Natural killer cell treated with Interleukin-12 subunit alpha and Interleukin-12 subunit beta and Interleukin-15 and Interleukin-18, amount 100 ng/mL, for 72 hours (primary cell): ENCODE measurements around the gene TMOD3. TPM values are rescaled to one million over a fixed set of nuclear protein-coding genes. Genes with fewer than 3 reads are reported as not detected.
A peak's percentile ranks its signal among the peaks of the same experiment; 100 is the strongest.

Source experiments
- ATAC-seq, 2 donors: fragments of 150-1000 bp; cut with Tn5 transposase in 1 of 2; sonication (Bioruptor Pico), chemical (Tn5 transposase) in 1 of 2; 2 replicates each; pipeline ENCODE4 v1.10.0; 2021
- DNase-seq: peaks from one replicate; pipeline ENCODE4 v3.0.0; 2022; ENCODE audit warnings: low spot score
- H3K27ac Mint-ChIP-seq, 2 donors: 1 replicate in 1 of 2; 2 replicates in 1 of 2; pipeline ENCODE4 v1.8.0; 2022; ENCODE audit warnings: mixed read lengths in 2 of 2, mild to moderate bottlenecking in 1 of 2, moderate library complexity in 1 of 2
- H3K27me3 Mint-ChIP-seq, 2 donors: 1 replicate in 1 of 2; 2 replicates in 1 of 2; pipeline ENCODE4 v1.8.0; 2022; ENCODE audit warnings: mixed read lengths in 2 of 2
- H3K36me3 Mint-ChIP-seq: one replicate; pipeline ENCODE4 v1.8.0; 2022; ENCODE audit warnings: mixed read lengths
- H3K4me1 Mint-ChIP-seq, 2 donors: 1 replicate in 1 of 2; 2 replicates in 1 of 2; pipeline ENCODE4 v1.8.0; 2022; ENCODE audit warnings: low read depth in 2 of 2, mixed read lengths in 2 of 2, mild to moderate bottlenecking in 1 of 2
- H3K4me3 Mint-ChIP-seq: one replicate; pipeline ENCODE4 v1.8.0; 2022; ENCODE audit warnings: mixed read lengths
- H3K9me3 Mint-ChIP-seq: 2 replicates; pipeline ENCODE4 v1.8.0; 2022; ENCODE audit warnings: mixed read lengths
- total RNA-seq, 2 donors: library from RNA; stranded (reverse); gene quantifications; one replicate each; pipeline ENCODE4 v1.2.3, GENCODE V29; 2022

TMOD3 gene
- total RNA-seq, 2 donors from 2014 or later = 55.4 to 63.5 TPM

DNA sequence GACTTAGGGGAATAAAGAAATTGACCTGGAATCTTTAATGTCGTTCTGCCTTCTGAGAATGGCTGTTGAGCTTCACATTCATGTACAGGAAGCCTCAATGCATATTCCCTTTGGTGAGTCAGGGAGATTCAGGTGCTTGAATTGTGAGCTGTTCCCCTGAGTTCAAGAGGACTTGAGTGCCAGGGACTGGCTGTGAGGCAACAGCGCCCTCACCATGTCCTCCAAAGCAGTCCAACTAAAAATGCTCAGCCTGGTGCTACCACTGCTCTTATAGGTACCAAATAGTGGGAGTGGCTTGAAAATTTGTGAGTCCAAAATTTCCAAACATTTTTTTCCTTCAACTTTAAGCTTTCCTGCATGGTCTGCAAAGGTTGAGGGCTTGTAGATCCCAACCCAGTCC lies 88.0 kb downstream of the TMOD3 start:
- DNase-seq (no peak), ATAC-seq (no peak)
- no peaks in the 10 kb centered on the region for H3K9me3 Mint-ChIP-seq
- H3K4me1 Mint-ChIP-seq = peaks cover 0 to 3% of the 10 kb centered on the region in 2 donors
- no peaks in the 10 kb centered on the region for H3K27me3 Mint-ChIP-seq
- no peak overlapping the region for H3K4me3 Mint-ChIP-seq
- H3K36me3 Mint-ChIP-seq = peaks cover 4% of the 10 kb centered on the region
- no peak overlapping the region for H3K27ac Mint-ChIP-seq

DNA sequence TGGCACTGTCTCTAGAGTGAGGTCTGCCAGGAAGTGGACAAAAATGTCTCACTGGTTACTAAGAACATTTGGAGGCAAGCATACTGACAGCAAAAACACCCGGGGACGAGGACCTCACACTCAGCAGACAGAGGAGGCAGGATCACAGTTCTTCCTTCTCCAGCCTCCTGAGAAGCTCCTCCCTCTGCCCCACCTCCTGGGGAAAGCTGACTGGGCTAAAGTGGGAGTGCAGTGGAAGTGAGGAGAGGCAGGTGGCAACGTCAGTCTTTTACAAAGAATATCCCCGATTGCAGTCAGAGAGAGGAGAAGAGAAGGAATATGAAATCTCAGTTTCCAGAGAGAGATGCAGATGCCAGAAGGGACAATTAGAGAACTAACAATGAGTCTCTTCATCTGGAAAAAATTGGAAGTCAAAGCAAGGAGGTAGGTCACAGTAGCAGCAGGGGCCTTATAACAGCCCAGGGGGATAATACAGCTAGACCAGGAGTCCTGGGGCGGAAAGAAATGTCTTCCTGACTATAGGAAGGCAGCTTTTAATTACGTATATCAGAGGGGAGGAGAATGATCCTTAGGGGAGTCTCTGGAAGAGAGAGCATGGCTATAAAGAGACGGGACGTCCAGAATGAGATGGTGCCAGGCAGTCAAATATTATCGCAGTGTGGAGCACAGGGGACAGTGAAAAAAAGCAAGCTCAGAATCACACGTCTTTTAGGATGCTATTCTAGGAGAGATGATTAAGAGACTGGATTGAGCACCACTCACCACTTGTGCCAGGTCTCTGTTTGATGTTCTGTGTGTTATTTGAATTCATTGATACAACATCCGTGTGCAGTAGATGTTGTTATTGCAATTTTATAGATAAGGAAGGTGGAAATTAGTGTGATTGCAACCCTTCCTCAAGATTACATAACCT lies 95.0 kb downstream of the TMOD3 start:
- no peak for ATAC-seq
- Mint-ChIP-seq H3K4me1 (peaks cover 0 to 3% of the 10 kb centered on the region in 2 donors), H3K27me3 (no peaks in the 10 kb centered on the region), H3K4me3 (no peak overlapping the region), H3K27ac (no peak overlapping the region), H3K36me3 (peaks cover 10% of the 10 kb centered on the region), H3K9me3 (no peaks in the 10 kb centered on the region)
- no peak for DNase-seq

GRCh38 chr15:51926809-51927208 lies 97.4 kb downstream of the TMOD3 start:
- Mint-ChIP-seq H3K27ac (peak overlapping the region in 1 of 2 donors; percentile 17), H3K4me3 (no peak overlapping the region), H3K4me1 (no peaks in the 10 kb centered on the region), H3K36me3 (peaks cover 6% of the 10 kb centered on the region), H3K27me3 (no peaks in the 10 kb centered on the region), H3K9me3 (no peaks in the 10 kb centered on the region)
- DNase-seq (no peak), ATAC-seq (no peak)

DNA sequence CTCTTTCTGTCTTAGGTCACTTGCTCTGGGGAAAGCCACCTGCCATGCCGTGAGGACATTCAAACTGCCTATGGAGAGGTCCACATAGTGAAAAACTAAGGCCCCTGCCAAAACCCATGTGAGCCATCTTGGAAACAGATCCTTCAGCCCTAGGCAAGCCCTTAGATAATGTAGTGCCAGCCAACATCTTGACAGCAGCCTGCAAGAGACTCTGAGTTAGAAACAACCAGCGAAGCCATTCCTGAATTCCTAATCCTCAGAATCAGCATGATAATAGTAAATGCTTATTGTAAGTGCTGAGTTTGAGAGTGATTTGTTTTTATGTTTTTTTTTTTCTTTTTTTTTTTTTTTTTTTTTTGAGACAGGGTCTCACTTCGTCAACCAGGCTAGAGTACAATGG lies 101.6 kb downstream of the TMOD3 start:
- H3K4me3 Mint-ChIP-seq = no peak overlapping the region
- no peaks in the 10 kb centered on the region for H3K27me3 Mint-ChIP-seq
- no peak overlapping the region for H3K27ac Mint-ChIP-seq
- H3K36me3 Mint-ChIP-seq = no peaks in the 10 kb centered on the region
- DNase-seq (no peak), ATAC-seq (no peak)
- peaks cover 4 to 9% of the 10 kb centered on the region in 2 donors for H3K4me1 Mint-ChIP-seq
- no peaks in the 10 kb centered on the region for H3K9me3 Mint-ChIP-seq

- peaks cover 5% of the 10 kb centered on the region for H3K36me3 Mint-ChIP-seq
- H3K27ac Mint-ChIP-seq = no peak overlapping the region
- peaks cover 6 to 9% of the 10 kb centered on the region in 2 donors for H3K4me1 Mint-ChIP-seq
- no peak for ATAC-seq
- no peaks in the 10 kb centered on the region for H3K27me3 Mint-ChIP-seq
- no peak for DNase-seq
- H3K4me3 Mint-ChIP-seq = no peak overlapping the region
- no peaks in the 10 kb centered on the region for H3K9me3 Mint-ChIP-seq
Measured at GRCh38 chr15:51931638-51932037, 102.2 kb downstream of the TMOD3 start.

- no peak for DNase-seq
- H3K27me3 Mint-ChIP-seq = no peaks in the 10 kb centered on the region
- H3K4me1 Mint-ChIP-seq = peaks cover 6 to 9% of the 10 kb centered on the region in 2 donors
- H3K4me3 Mint-ChIP-seq = no peak overlapping the region
- H3K27ac Mint-ChIP-seq = no peak overlapping the region
- H3K9me3 Mint-ChIP-seq = no peaks in the 10 kb centered on the region
- ATAC-seq = no peak
- H3K36me3 Mint-ChIP-seq = peaks cover 6% of the 10 kb centered on the region
Measured at GRCh38 chr15:51932161-51932560, 102.7 kb downstream of the TMOD3 start.

- no peaks in the 10 kb centered on the region for H3K9me3 Mint-ChIP-seq
- peak; percentile 43 to 84 for ATAC-seq
- H3K4me3 Mint-ChIP-seq = peak overlapping the region; percentile 3
- H3K27me3 Mint-ChIP-seq = no peaks in the 10 kb centered on the region
- peak overlapping the region; percentile 12 to 79 for H3K27ac Mint-ChIP-seq
- no peak for DNase-seq
- peaks cover 10% of the 10 kb centered on the region for H3K36me3 Mint-ChIP-seq
- peaks cover 8 to 9% of the 10 kb centered on the region in 2 donors for H3K4me1 Mint-ChIP-seq
Measured at GRCh38 chr15:51935466-51936104, 106.1 kb downstream of the TMOD3 start.

- Mint-ChIP-seq H3K4me1 (peaks cover 8 to 9% of the 10 kb centered on the region in 2 donors), H3K36me3 (peaks cover 10% of the 10 kb centered on the region), H3K9me3 (no peaks in the 10 kb centered on the region), H3K4me3 (no peak overlapping the region), H3K27me3 (no peaks in the 10 kb centered on the region), H3K27ac (peak overlapping the region; percentile 12 to 79)
- DNase-seq (no peak), ATAC-seq (no peak)
Measured at GRCh38 chr15:51936105-51936478, 106.6 kb downstream of the TMOD3 start.

GRCh38 chr15:51938286-51938685 lies 108.8 kb downstream of the TMOD3 start:
- Mint-ChIP-seq H3K36me3 (peaks cover 17% of the 10 kb centered on the region), H3K27ac (no peak overlapping the region), H3K9me3 (no peaks in the 10 kb centered on the region), H3K4me3 (no peak overlapping the region), H3K4me1 (peaks cover 11 to 13% of the 10 kb centered on the region in 2 donors), H3K27me3 (no peaks in the 10 kb centered on the region)
- no peak for DNase-seq
- no peak for ATAC-seq

- ATAC-seq (no peak), DNase-seq (no peak)
- H3K9me3 Mint-ChIP-seq = no peaks in the 10 kb centered on the region
- peaks cover 22% of the 10 kb centered on the region for H3K36me3 Mint-ChIP-seq
- H3K27ac Mint-ChIP-seq = no peak overlapping the region
- H3K4me3 Mint-ChIP-seq = no peak overlapping the region
- peaks cover 13 to 15% of the 10 kb centered on the region in 2 donors for H3K4me1 Mint-ChIP-seq
- no peaks in the 10 kb centered on the region for H3K27me3 Mint-ChIP-seq
Measured at GRCh38 chr15:51939216-51939615, 109.8 kb downstream of the TMOD3 start.

DNA sequence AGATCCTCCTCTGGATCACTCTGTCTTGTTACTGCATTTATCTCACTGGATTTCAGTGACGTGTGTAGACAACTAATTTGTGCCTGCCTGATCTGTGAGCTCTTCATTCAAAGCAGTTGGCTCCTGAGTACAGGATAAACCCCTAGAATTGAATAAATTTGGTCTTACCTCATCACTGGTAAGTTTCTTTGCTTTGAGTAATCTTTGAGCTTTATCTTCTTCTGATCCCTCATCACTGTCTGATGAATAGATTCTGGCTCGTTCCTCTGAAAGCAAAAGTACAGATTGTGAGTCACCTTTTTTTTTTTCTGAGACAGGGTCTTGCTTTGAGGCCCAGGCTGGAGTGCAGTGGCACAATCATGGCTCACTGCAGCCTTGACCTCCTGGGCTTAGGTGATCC lies 117.7 kb downstream of the TMOD3 start:
- peaks cover 0 to 6% of the 10 kb centered on the region in 2 donors for H3K4me1 Mint-ChIP-seq
- H3K36me3 Mint-ChIP-seq = peaks cover 48% of the 10 kb centered on the region
- no peaks in the 10 kb centered on the region for H3K9me3 Mint-ChIP-seq
- H3K27ac Mint-ChIP-seq = no peak overlapping the region
- H3K4me3 Mint-ChIP-seq = no peak overlapping the region
- no peak for ATAC-seq
- DNase-seq = no peak
- no peaks in the 10 kb centered on the region for H3K27me3 Mint-ChIP-seq

DNA sequence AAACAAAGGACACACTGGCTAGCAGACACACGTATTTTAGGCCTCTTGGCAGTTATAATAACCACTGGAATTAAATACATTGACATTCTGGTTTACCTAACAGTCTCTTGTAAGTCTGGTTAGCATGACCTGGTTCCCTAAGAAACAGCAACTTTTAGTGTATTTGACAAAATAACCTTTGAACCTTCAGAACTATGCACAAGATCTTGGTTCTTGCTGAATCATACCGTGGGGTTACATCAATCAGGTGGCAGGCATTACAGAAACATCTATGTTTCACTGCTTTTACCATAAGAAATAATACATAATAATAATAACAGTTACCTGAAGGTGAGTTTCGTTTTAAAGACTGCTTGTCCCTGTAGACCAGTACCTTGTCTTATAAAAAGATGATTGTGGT lies 123.4 kb downstream of the TMOD3 start:
- DNase-seq (no peak), ATAC-seq (no peak)
- Mint-ChIP-seq H3K27me3 (no peaks in the 10 kb centered on the region), H3K4me3 (no peak overlapping the region), H3K4me1 (no peaks in the 10 kb centered on the region), H3K36me3 (peaks cover 37% of the 10 kb centered on the region), H3K9me3 (no peaks in the 10 kb centered on the region), H3K27ac (no peak overlapping the region)

GRCh38 chr15:51955504-51955903 lies 126.1 kb downstream of the TMOD3 start:
- no peaks in the 10 kb centered on the region for H3K27me3 Mint-ChIP-seq
- no peaks in the 10 kb centered on the region for H3K4me1 Mint-ChIP-seq
- no peak overlapping the region for H3K27ac Mint-ChIP-seq
- H3K9me3 Mint-ChIP-seq = no peaks in the 10 kb centered on the region
- no peak for DNase-seq
- peaks cover 40% of the 10 kb centered on the region for H3K36me3 Mint-ChIP-seq
- ATAC-seq = no peak
- no peak overlapping the region for H3K4me3 Mint-ChIP-seq
